Tibial nerve (tissue), 4 donors: Measurements from ENCODE around the gene VWF.

Experiments used
- EP300 ChIP-seq, 2 donors: sonication (generic); formaldehyde crosslinking; IDR thresholded peaks; one replicate each; pipeline ENCODE4 v1.6.1; 2017; ENCODE audit warnings: antibody characterized with exemption in 2 of 2, mild to moderate bottlenecking in 1 of 2
- POLR2A ChIP-seq, 2 donors: fragments of 450-650 bp; IDR thresholded peaks; one replicate each; pipeline ENCODE4 v1.6.1; 2017; ENCODE audit warnings: antibody characterized with exemption in 2 of 2, mild to moderate bottlenecking in 2 of 2, moderate library complexity in 2 of 2
- TF ChIP-seq, protein P1 (sequence below), 5 experiments: fragments of 200-600 bp in 3 of 5; fragments of 450-650 bp in 2 of 5; sonication (generic) in 3 of 5; IDR thresholded peaks; one replicate each; pipeline ENCODE4 v1.5.1; 2016 to 2019; ENCODE audit warnings: antibody characterized with exemption in 5 of 5, mild to moderate bottlenecking in 3 of 5, moderate library complexity in 2 of 5

DNA sequence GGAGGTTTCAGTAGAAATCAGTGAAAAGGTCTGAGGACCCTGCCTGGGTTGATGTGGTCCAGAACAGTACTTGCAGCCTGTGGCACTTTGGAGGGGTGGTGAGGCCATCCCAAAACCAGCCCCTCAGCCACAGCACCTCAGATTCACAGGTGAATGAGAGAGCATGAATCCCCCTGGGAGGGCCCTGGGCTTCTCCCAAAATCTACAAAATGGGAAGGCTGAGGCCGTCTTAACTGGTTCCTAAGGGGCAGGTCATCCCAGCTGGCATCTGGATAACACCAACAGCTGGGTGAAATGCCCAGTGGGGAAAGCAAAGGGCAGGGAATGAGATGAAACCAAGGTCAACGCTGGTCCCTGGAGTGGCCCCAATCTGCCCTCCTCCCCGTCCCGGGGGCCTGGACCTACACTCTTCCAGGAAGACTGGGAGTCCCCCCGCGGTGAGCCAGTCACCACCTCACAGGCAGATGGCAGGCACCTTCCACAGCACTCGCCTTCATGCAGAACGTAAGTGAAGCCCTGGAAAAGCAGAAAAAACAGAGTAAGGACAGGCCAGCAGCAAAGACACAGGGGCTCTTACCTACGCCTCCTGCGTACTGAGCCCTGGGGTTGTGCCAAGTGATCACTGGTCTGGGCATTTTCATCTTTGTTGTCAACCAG lies 153.1 kb downstream of the VWF start:
- TF ChIP-seq, protein P1, sequence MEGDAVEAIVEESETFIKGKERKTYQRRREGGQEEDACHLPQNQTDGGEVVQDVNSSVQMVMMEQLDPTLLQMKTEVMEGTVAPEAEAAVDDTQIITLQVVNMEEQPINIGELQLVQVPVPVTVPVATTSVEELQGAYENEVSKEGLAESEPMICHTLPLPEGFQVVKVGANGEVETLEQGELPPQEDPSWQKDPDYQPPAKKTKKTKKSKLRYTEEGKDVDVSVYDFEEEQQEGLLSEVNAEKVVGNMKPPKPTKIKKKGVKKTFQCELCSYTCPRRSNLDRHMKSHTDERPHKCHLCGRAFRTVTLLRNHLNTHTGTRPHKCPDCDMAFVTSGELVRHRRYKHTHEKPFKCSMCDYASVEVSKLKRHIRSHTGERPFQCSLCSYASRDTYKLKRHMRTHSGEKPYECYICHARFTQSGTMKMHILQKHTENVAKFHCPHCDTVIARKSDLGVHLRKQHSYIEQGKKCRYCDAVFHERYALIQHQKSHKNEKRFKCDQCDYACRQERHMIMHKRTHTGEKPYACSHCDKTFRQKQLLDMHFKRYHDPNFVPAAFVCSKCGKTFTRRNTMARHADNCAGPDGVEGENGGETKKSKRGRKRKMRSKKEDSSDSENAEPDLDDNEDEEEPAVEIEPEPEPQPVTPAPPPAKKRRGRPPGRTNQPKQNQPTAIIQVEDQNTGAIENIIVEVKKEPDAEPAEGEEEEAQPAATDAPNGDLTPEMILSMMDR (IDR thresholded peaks at IDR 0.05), result no peak
- TF ChIP-seq EP300 (IDR thresholded peaks at IDR 0.05), result no peak
- TF ChIP-seq POLR2A (IDR thresholded peaks at IDR 0.05), result no peak
